Heart left ventricle (tissue), 16 donors: ENCODE measurements around the gene CLPTM1L. TPM values are rescaled to one million over a fixed set of nuclear protein-coding genes. Genes with fewer than 3 reads are reported as not detected.

Source experiments
- ATAC-seq, 4 donors: fragments of 200-7000 bp; cut with Tn5 transposase; one replicate each; pipeline ENCODE4 v1.9.1; 2020 to 2022; ENCODE audit warnings: moderate library complexity in 4 of 4, mild to moderate bottlenecking in 3 of 4, moderate number of reproducible peaks in 1 of 4
- DNase-seq, 5 donors: peaks; one replicate each; pipeline ENCODE4 v3.0.0-alpha.2; 2020
- H3K27ac ChIP-seq, 12 donors: fragments of 200-600 bp; sonication (generic) in 4 of 12; one replicate each; pipeline versions ENCODE4 v1.5.0 to v1.8.0; 2016 to 2022; ENCODE audit warnings: mild to moderate bottlenecking in 2 of 12
- H3K27me3 ChIP-seq, 9 donors: fragments of 200-600 bp; sonication (generic) in 2 of 9; one replicate each; pipeline versions ENCODE4 v1.5.1 to v1.8.0; 2016 to 2022; ENCODE audit warnings: mild to moderate bottlenecking in 3 of 9
- H3K36me3 ChIP-seq, 9 donors: fragments of 200-600 bp; sonication (generic) in 2 of 9; one replicate each; pipeline versions ENCODE4 v1.5.0 to v1.8.0; 2018 to 2022; ENCODE audit warnings: mild to moderate bottlenecking in 2 of 9
- H3K4me1 ChIP-seq, 12 donors: fragments of 200-600 bp; sonication (generic) in 4 of 12; one replicate each; pipeline versions ENCODE4 v1.5.0 to v1.8.0; 2016 to 2022; ENCODE audit warnings: mild to moderate bottlenecking in 3 of 12
- H3K4me3 ChIP-seq, 12 donors: fragments of 200-600 bp; sonication (generic) in 4 of 12; one replicate each; pipeline versions ENCODE4 v1.5.0 to v1.8.0; 2017 to 2022; ENCODE audit warnings: mild to moderate bottlenecking in 9 of 12, moderate library complexity in 4 of 12
- H3K9me3 ChIP-seq, 12 donors: fragments of 200-600 bp; sonication (generic) in 4 of 12; one replicate each; pipeline versions ENCODE4 v1.5.0 to v1.8.0; 2016 to 2022; ENCODE audit warnings: mild to moderate bottlenecking in 1 of 12
- POLR2A ChIP-seq, 2 donors: fragments of 450-650 bp; IDR thresholded peaks; one replicate each; pipeline ENCODE4 v1.6.1; 2017; ENCODE audit warnings: antibody characterized with exemption in 2 of 2, mild to moderate bottlenecking in 2 of 2, moderate library complexity in 2 of 2
- WGBS, 4 donors: extraction: QIAGEN DNeasy Blood & Tissue Kit in 2 of 4; methylation state at CpG; one replicate each; pipeline versions ENCODE4 v1.1.5 to v1.1.7; 2013 to 2018; 5-methylcytosine and 5-hydroxymethylcytosine counted together
- intact Hi-C, 10 donors: fragments of 100-400 bp; cut with DNase I; formaldehyde crosslinking; loops; one replicate each; pipeline versions ENCODE4 v1.11.1 to v1.14.2; 2022
- polyA plus RNA-seq, 2 donors: library from polyadenylated mRNA; stranded (reverse); fragments of 200-250 nt; gene quantifications; one replicate each; pipeline ENCODE4 v1.2.3, GENCODE V29; 2013
- total RNA-seq, 9 donors: library from RNA; depleted of rRNA in 2 of 9; stranded (reverse); fragments of >200 nt in 2 of 9; fragmentation: NEBNext Ultra II Directional in 3 of 9; extraction: Animal tissue kit (Norgen Biotek cat#: 25700) in 3 of 9; gene quantifications; one replicate each; pipeline versions ENCODE4 v1.1.0 to v1.2.4, GENCODE V29; 2016 to 2023
- TF ChIP-seq, protein P1 (sequence below), 12 donors: fragments of 200-600 bp; sonication (generic) in 4 of 12; IDR thresholded peaks; one replicate each; pipeline versions ENCODE4 v1.5.0 to v1.8.0; 2018 to 2022; ENCODE audit warnings: antibody characterized with exemption in 12 of 12, mild to moderate bottlenecking in 5 of 12
- donor health status: ischemic (EF 13 %, LVEDD 7.1; RV severe dilation, severe dysfunction).
- donor health status: healthy with polysubstance abuse.
- donor health status: DM: no; HTN: yes; CAD: no.
- donor health status: DM: no; HTN: no; CAD: no.
- donor health status: ischemic (EF 25% LVEDD 6.9; RV normal size, moderate dysfunction).
- donor health status: ischemic (EF 25% LVEDD 5.7; RV mildly dilated, moderate dysfunction).
- donor health status: healthy.
- donor health status: DM: yes; HTN: yes; CAD: no.
- donor health status: ischemic (EF 35%, LVEDD 5.7; RV mildly dilated, moderate dysfunction).
- donor health status: nonischemic (EF 11% LVEDD 7.7; RV severe dilation, severe dysfunction).
- donor health status: DM: yes; HTN: yes; CAD: no.
- donor health status: PGD.
- donor health status: ischemic (EF 29% LVEDD 5.4; RV normal size, mild dysfunction).
- donor health status: nonischemic (EF 23%, LVEDD 6.1; RV moderate dilation, normal function).

The CLPTM1L gene
- total and polyA plus RNA-seq, 11 donors = 23.5 to 96.8 (median 39.4) TPM

GRCh38 chr5:1383344-1383743, 38.4 kb upstream of the CLPTM1L start:
- no peak overlapping the region for H3K4me3 ChIP-seq
- DNase-seq = no peak
- WGBS, 4 donors = 77 to 80% (median 78%) methylated on average over 16 to 17 of the region's 17 CpGs
- no peaks in the 10 kb centered on the region for H3K9me3 ChIP-seq
- TF ChIP-seq, protein P1, sequence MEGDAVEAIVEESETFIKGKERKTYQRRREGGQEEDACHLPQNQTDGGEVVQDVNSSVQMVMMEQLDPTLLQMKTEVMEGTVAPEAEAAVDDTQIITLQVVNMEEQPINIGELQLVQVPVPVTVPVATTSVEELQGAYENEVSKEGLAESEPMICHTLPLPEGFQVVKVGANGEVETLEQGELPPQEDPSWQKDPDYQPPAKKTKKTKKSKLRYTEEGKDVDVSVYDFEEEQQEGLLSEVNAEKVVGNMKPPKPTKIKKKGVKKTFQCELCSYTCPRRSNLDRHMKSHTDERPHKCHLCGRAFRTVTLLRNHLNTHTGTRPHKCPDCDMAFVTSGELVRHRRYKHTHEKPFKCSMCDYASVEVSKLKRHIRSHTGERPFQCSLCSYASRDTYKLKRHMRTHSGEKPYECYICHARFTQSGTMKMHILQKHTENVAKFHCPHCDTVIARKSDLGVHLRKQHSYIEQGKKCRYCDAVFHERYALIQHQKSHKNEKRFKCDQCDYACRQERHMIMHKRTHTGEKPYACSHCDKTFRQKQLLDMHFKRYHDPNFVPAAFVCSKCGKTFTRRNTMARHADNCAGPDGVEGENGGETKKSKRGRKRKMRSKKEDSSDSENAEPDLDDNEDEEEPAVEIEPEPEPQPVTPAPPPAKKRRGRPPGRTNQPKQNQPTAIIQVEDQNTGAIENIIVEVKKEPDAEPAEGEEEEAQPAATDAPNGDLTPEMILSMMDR (IDR thresholded peaks at IDR 0.05) = no peak
- no peak for TF ChIP-seq POLR2A (IDR thresholded peaks at IDR 0.05)
- H3K27me3 ChIP-seq = peaks cover 0 to 29% (median 6%) of the 10 kb centered on the region in 9 donors
- H3K4me1 ChIP-seq = peaks cover 0 to 20% (median 5%) of the 10 kb centered on the region in 12 donors
- no peak for ATAC-seq
- H3K27ac ChIP-seq = no peak overlapping the region
- H3K36me3 ChIP-seq = no peaks in the 10 kb centered on the region
- intact Hi-C loops = loop anchor here in 6 of 10 donors (10.0 kb wide), 1 partner anchor 261 kb away; no protein-coding TSS in a partner anchor

DNA sequence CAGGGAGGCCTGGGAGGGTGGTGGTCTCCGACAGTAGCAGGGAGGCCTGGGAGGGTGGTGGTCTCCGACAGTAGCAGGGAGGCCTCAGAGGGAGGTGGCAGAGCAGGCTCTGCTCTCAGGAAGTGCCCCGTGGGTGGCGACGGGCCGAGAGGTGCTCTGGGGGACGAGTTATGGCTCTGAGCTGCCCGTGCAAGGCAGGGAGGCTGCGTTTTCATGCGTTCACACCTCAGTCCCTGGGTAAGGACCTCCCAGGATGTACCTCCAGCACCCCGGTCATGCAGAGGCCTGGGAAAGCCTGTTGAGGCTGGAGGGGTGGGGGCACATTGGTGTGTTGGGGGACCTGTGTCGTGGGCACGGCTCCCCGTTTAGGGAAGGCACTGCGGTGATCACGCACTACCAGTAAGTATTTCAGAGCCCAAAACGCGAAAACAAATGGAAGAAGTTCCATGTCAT, 37.4 kb upstream of the CLPTM1L start:
- Histone ChIP-seq H3K36me3 (no peaks in the 10 kb centered on the region), H3K4me3 (no peak overlapping the region), H3K4me1 (peaks cover 0 to 20% (median 5%) of the 10 kb centered on the region in 12 donors), H3K27me3 (peaks cover 0 to 26% (median 6%) of the 10 kb centered on the region in 9 donors), H3K27ac (no peak overlapping the region), H3K9me3 (no peaks in the 10 kb centered on the region)
- intact Hi-C loops = loop anchor here in 6 of 10 donors (10.0 kb wide), 1 partner anchor 263 kb away; no protein-coding TSS in a partner anchor
- no peak for TF ChIP-seq POLR2A (IDR thresholded peaks at IDR 0.05)
- TF ChIP-seq, protein P1 (IDR thresholded peaks at IDR 0.05) = no peak
- DNase-seq (no peak), ATAC-seq (no peak)
- WGBS, 4 donors = 83 to 91% (median 84%) methylated on average over 17 to 18 of the region's 18 CpGs

GRCh38 chr5:1381370-1382247, 36.7 kb upstream of the CLPTM1L start:
- Histone ChIP-seq H3K4me1 (peaks cover 0 to 18% (median 4%) of the 10 kb centered on the region in 12 donors), H3K36me3 (no peaks in the 10 kb centered on the region), H3K27ac (no peak overlapping the region), H3K27me3 (peaks cover 0 to 26% (median 6%) of the 10 kb centered on the region in 9 donors), H3K9me3 (no peaks in the 10 kb centered on the region), H3K4me3 (no peak overlapping the region)
- intact Hi-C loops = loop anchor here in 7 of 10 donors (2.0 to 10.0 kb wide), 2 partner anchors 263 kb away; no protein-coding TSS in a partner anchor
- 87 to 90% (median 88%) methylated on average over 25 of the region's 25 CpGs for WGBS, 4 donors
- no peak for DNase-seq
- no peak for TF ChIP-seq POLR2A (IDR thresholded peaks at IDR 0.05)
- TF ChIP-seq, protein P1 (IDR thresholded peaks at IDR 0.05) = no peak
- no peak for ATAC-seq

DNA sequence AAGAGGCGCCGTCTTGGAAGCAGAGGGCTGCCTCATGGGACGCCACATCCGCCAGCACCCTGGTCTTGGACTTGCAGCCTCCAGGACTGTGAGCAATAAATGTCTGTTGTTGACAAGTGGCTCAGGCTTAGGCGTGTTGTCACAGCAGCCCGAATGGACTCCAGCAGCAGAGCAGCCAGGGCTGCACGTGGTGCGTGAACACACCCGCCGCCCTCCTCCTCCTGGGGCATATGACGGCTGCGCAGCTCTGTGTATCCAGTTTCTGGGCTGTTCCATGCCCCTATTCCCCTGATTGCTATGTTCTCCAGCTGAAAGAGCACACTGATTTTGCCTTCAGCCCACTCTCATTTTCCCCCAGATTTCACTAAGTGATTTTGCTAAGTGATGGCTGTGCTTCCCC, 36.0 kb upstream of the CLPTM1L start:
- no peak overlapping the region for H3K4me3 ChIP-seq
- H3K27ac ChIP-seq = no peak overlapping the region
- no peaks in the 10 kb centered on the region for H3K36me3 ChIP-seq
- intact Hi-C loops = loop anchor here in 7 of 10 donors (2.0 to 10.0 kb wide), 2 partner anchors 264 kb away; no protein-coding TSS in a partner anchor
- DNase-seq (no peak), ATAC-seq (no peak)
- peaks cover 0 to 12% (median 1%) of the 10 kb centered on the region in 12 donors for H3K4me1 ChIP-seq
- WGBS, 4 donors = 68 to 82% (median 80%) methylated on average over 12 of the region's 12 CpGs
- H3K27me3 ChIP-seq = peaks cover 0 to 27% (median 9%) of the 10 kb centered on the region in 9 donors
- H3K9me3 ChIP-seq = no peaks in the 10 kb centered on the region
- no peak for TF ChIP-seq POLR2A (IDR thresholded peaks at IDR 0.05)
- TF ChIP-seq, protein P1 (IDR thresholded peaks at IDR 0.05) = no peak
